GM18520 (cell line): ENCODE results near the gene PCMTD2.

Experiments used
- ATAC-seq: cut with Tn5 transposase; IDR thresholded peaks from one replicate; pipeline ENCODE4 v1.9.1; 2021; ENCODE audit not compliant: unreplicated experiment

Gene PCMTD2

DNA sequence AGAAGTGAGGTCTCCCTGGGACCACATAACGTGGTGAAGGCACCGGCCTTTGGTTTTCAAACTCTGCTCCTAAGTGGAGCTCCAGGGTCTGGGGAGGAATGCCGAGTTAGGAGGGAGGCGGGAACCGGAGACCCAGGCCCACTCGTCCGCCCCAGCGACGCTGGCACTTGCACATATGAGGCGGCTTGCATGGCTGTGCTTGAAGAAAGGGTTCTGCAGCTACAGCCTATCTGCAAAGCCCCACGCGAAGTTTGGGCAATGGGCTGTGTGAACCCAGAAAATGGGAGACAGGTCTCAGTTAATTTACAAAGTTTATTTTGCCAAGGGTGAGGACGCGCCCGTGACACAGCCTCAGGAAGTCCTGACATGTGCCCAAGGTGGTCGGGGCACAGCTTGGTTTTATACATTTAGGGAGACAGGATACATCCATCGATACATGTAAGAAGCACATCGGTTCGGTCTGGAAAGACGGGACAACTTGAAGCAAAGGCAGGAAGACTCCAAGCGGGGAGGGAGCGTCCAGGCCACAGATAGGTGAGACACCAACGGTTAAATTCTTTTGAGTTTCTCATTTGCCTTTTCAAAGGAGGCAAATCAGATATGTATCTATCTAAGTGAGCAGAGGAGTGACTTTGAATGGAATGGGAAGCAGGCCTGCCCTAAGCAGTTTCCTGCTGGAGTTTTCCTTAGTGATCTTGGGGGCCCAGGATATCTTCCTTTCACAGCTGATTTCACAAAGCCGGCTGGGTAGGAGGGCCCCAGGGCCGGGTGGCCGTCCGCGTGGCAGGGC is 782 bp upstream of the PCMTD2 start:
- no peak for ATAC-seq

GRCh38 chr20:64256282-64256935 is 861 bp downstream of the PCMTD2 start:
- no peak for ATAC-seq

- no peak for ATAC-seq
Observed at GRCh38 chr20:64257107-64257757, 1.7 kb downstream of the PCMTD2 start.

DNA sequence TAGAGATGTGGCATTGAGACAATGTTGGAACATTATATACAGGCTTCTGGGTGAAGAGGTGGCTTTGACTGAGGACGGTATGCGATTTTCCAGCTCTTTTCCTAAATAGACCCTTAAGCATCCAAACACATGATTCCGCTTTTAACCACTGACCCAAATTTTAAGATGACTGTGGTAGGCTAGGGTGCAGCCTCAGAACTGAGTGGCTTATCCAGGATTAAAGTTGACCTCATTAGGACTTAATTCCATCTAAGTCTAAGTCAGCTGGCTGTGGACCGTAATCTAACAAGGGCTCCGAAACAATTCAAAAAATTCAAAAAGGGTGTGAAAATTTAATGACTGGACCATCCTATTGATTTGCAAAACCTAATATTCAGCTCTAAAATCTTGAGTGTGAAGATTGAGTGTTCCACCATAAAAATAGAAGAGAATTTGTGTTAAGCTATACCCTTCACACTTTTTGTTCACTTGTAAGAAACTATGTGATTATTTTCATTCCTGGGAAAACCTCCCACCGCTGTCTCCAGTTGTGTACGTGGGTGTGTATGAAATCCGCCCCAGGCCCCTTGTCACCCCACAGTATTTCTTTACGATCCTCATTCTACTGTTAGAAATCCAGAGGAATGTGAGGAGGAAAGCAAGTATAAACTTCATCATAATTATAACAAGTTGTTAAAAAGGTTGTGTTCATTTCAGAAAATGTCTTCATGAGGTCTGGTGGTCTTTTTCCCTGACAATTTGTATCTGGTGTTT is 2.7 kb downstream of the PCMTD2 start:
- ATAC-seq: no peak

DNA sequence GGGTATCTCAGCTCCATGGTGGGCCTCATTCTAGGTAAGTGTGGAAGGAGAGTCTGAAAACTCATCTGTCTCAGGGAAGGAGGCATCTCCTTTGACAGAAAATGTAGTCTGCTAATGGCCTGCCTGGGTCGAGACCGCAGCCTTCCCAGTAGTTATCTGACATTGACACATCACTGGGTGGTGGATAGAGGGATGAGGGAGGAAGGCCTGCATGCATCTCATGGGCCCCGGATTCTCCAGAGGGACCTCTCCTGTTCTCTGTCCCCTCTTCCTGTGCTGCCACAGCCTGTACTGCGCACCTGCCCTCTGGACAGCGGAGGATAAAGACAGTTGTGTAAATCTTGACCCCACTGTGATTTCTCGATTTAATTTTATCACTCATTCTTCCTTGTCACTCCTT is 4.7 kb downstream of the PCMTD2 start:
- no peak for ATAC-seq

DNA sequence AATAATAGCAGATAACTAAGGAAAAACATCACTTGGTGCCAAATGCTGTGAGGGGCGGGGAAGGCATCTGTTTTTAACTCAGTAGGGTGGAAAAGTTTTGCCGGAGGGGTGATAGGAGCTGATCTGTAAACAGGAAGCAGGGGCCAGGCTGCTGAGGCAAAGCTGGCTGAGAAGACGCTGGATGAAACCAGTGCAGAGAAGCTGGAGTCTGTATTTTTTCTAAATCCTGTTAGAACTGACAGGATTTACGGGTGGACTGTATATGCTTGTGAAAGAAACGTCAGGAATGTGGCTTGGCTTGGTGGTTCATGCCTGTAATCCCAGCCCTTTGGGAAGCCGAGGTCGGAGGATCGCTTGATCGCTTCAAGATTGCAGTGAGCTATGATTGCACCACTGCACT is 5.6 kb downstream of the PCMTD2 start:
- ATAC-seq: no peak

- ATAC-seq: no peak
Observed at GRCh38 chr20:64264091-64264490, 8.5 kb downstream of the PCMTD2 start.

DNA sequence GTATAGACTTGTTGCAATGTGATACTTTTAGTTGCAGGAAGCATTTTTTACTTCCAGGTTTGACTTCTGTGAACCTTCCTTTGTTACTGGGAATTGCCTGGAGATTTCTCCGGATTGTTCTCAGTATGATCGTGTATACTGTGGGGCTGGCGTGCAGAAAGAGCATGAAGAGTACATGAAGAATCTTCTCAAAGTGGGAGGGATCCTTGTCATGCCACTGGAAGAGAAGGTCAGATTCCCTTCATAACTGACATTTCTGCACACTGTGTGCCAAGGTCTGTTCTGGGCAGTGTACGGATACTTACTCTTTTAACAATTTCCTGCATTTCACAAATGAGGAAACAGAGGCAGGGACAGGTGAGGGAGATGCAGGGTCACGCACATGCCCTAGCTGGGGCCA is 9.7 kb downstream of the PCMTD2 start:
- no peak for ATAC-seq

DNA sequence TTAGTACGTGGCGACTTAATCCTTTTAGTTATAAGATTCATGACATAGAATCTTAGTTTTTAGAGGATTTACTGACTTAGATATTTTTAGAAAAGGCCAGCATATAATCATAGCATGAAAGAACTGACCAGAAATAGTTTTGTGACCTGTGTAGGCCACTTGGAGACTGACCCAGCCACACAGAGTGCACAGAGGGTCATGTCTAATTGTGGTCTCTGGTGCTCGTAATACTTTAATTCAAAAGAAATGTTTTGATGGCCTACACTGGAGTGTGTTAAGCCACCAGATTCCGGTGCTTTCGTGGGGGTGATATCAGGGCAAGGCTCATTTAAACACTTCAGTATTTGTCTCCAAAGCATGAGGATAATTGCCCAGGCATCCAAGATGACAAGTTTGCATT is 11.4 kb downstream of the PCMTD2 start:
- no peak for ATAC-seq

- no peak for ATAC-seq
Observed at GRCh38 chr20:64268174-64268573, 12.6 kb downstream of the PCMTD2 start.

GRCh38 chr20:64269604-64270411 is 14.3 kb downstream of the PCMTD2 start:
- no peak for ATAC-seq

GRCh38 chr20:64271636-64272035 is 16.1 kb downstream of the PCMTD2 start:
- ATAC-seq: no peak

DNA sequence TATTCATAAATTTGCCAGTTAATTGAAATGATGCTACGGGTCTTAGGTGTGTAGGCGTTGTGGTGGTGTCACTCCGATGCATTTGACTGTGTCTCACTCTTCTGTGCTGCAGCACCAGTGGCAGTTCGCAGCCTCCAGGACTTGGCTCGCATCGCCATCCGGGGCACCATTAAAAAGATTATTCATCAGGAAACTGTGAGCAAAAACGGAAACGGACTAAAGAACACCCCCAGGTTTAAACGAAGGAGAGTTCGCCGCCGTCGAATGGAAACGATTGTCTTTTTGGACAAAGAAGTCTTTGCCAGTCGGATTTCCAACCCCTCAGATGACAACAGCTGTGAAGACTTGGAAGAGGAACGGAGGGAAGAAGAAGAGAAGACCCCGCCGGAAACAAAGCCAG is 17.6 kb downstream of the PCMTD2 start:
- ATAC-seq: no peak

DNA sequence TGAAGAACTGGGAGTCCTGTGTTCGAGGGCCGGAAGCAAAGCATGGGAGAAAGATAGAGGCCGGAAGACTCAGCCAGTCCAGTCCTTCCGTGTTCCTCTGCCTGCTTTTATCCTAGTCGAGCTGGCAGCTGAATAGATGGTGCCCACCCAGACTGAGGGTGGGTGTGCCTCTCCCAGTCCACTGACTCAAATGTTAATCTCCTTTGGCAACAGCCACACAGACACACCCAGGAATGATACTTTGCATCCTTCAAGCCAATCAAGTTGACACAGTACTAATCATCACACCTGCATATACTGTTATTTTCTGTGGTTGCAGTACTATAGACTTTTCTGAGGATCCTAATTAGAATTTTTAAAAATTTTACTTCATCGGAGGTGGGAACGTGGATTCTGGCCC is 21.3 kb downstream of the PCMTD2 start:
- ATAC-seq: no peak

DNA sequence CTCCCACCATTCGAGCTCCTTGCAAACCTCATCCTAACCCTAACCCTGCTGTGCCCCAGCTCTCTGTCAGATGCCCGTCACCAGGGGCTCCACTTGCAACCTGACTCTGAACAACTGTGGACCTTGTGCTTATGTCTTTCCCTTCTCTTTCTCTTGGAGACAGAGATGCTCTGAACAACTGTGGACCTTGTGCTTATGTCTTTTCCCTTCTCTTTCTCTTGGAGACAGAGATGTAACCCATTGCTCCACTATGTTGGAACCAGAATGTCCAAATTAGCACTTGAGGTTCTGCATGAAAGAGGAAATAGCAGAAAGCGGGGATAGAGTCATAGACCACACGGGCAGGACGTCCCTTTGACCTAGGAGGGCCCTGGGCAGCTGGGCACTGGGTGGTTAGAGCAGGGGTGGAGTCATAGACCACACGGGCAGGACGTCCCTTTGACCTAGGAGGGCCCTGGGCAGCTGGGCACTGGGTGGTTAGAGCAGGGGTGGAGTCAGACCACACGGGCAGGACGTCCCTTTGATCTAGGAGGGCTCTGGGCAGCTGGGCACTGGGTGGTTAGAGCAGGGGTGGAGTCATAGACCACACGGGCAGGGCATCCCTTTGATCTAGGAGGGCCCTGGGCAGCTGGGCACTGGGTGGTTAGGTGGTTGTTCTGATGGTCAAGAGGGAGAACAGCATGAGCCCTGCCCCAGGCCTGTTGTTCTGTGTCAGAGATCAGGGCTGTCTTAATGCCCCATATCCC is 22.2 kb downstream of the PCMTD2 start:
- ATAC-seq: no peak

- ATAC-seq: no peak
Observed at GRCh38 chr20:64278317-64278681, 22.8 kb downstream of the PCMTD2 start.

GRCh38 chr20:64279826-64280459 is 24.4 kb downstream of the PCMTD2 start:
- no peak for ATAC-seq

DNA sequence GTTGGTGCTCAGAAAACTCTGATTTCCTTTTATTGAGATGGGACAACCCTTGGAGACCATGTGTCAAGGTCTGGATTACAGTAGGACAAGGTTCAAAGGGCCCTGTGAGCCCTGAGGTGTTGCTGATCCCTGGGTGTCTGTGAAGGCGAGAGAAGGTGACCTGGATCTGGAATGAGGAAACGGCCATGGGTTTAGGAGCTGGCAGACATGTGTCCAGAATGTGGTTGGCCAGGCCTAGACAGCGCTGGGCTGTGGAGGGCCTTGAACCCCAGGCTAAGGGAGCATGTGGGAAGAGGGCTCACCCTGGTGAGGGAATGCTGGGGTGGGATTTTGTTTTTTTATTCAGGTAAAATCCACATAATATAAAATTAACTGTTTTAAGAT is 24.9 kb downstream of the PCMTD2 start:
- no peak for ATAC-seq

- no peak for ATAC-seq
Observed at GRCh38 chr20:64283646-64284045, 28.1 kb downstream of the PCMTD2 start.
